ENCODE data around the gene PCBP4.

DNA sequence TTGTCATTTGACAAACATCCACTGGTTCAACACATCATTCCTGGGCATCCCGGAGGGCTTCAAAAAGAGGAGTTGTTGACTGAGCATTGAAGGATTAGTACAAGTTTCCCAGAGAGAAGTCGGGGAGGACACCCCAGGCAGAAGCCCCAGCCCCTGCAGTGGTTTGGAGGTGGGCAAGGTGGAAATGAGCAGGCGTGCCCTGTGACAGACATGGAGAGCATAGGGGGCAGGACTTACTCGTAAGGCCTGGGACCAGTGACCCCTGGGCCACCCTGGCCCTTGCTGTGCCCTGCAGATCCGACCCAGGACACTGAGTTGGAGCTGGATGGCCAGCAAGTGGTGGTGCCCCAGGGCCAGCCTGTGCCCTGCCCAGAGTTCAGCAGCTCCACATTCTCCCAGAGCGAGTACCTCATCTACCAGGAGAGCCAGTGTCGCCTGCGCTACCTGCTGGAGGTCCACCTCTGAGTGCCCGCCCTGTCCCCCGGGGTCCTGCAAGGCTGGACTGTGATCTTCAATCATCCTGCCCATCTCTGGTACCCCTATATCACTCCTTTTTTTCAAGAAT lies 19.2 kb downstream of the PCBP4 start:
- TF ChIP-seq, protein P1, sequence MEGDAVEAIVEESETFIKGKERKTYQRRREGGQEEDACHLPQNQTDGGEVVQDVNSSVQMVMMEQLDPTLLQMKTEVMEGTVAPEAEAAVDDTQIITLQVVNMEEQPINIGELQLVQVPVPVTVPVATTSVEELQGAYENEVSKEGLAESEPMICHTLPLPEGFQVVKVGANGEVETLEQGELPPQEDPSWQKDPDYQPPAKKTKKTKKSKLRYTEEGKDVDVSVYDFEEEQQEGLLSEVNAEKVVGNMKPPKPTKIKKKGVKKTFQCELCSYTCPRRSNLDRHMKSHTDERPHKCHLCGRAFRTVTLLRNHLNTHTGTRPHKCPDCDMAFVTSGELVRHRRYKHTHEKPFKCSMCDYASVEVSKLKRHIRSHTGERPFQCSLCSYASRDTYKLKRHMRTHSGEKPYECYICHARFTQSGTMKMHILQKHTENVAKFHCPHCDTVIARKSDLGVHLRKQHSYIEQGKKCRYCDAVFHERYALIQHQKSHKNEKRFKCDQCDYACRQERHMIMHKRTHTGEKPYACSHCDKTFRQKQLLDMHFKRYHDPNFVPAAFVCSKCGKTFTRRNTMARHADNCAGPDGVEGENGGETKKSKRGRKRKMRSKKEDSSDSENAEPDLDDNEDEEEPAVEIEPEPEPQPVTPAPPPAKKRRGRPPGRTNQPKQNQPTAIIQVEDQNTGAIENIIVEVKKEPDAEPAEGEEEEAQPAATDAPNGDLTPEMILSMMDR (IDR thresholded peaks at IDR 0.05) = no peak
- TF ChIP-seq EZH2 (IDR thresholded peaks at IDR 0.05; ENCODE audit: borderline replicate concordance, insufficient read depth, low read depth, low read length, poor library complexity, severe bottlenecking) = no peak

All from B cell (primary cell).